HEK293 (cell line): ENCODE data around the gene NFKBIA.
"Not testable (repeated sequence)": the region's sequence is repeated elsewhere in the genome, so short reads cannot be mapped to it uniquely, and the experiment has no call there.

Experiments
- CTCF ChIA-PET: fragments of 350-600 bp; formaldehyde crosslinking; extraction: SDS; loops from one replicate; lab custom pipeline; 2021; ENCODE audit warnings: antibody characterized with exemption; lab: Yijun Ruan, JAX
- POLR2A ChIA-PET: fragments of 300-600 bp; formaldehyde crosslinking; extraction: SDS; loops from one replicate; lab custom pipeline; 2020; ENCODE audit warnings: antibody characterized with exemption, inconsistent platforms; lab: Yijun Ruan, JAX
- H3K27ac ChIP-seq: fragments of 200-500 bp; sonication (Bioruptor generic); 2 replicates; pipeline ENCODE4 v1.5.1; 2014; ENCODE audit warnings: low read depth, low read length, control low read depth, inconsistent platforms; ENCODE audit errors: extremely low read depth
- H3K36me3 ChIP-seq, 2 experiments: fragments of 200-500 bp in 1 of 2; sonication (Bioruptor generic) in 1 of 2; 1 replicate in 1 of 2; 2 replicates in 1 of 2; pipeline ENCODE4 v1.5.1; 2014 to 2017; ENCODE audit warnings: inconsistent platforms in 2 of 2, low read length in 2 of 2; ENCODE audit not compliant: control insufficient read depth in 2 of 2, insufficient read depth in 1 of 2
- H3K4me1 ChIP-seq: fragments of 200-500 bp; sonication (Bioruptor generic); 2 replicates; pipeline ENCODE4 v1.5.1; 2014; ENCODE audit warnings: mild to moderate bottlenecking, low read length, inconsistent platforms; ENCODE audit not compliant: control insufficient read depth, insufficient read depth
- H3K4me3 ChIP-seq: 2 replicates; pipeline ENCODE4 v1.5.1; 2011; ENCODE audit warnings: low read depth, mild to moderate bottlenecking, control low read depth, low read length, moderate library complexity
- H3K9me3 ChIP-seq: fragments of 200-500 bp; sonication (Bioruptor generic); 2 replicates; pipeline ENCODE4 v1.5.1; 2014; ENCODE audit warnings: low read depth, low read length, inconsistent platforms; ENCODE audit not compliant: control insufficient read depth, insufficient read depth
- KLF16 ChIP-seq: fragments of 450-650 bp; formaldehyde crosslinking; IDR thresholded peaks from 2 replicates; pipeline ENCODE4 v1.5.1; 2017; ENCODE audit warnings: missing biosample characterization, missing genetic modification characterization
- KLF7 ChIP-seq: fragments of 450-650 bp; formaldehyde crosslinking; IDR thresholded peaks from 2 replicates; pipeline ENCODE4 v1.5.1; 2016; ENCODE audit warnings: missing biosample characterization, missing genetic modification characterization, borderline replicate concordance
- SP7 ChIP-seq: fragments of 450-650 bp; formaldehyde crosslinking; IDR thresholded peaks from 2 replicates; pipeline ENCODE4 v1.5.1; 2016; ENCODE audit warnings: missing biosample characterization, missing genetic modification characterization
- YY2 ChIP-seq: fragments of 450-650 bp; formaldehyde crosslinking; IDR thresholded peaks from 2 replicates; pipeline ENCODE4 v1.5.1; 2016; ENCODE audit warnings: missing biosample characterization, missing genetic modification characterization
- ZNF157 ChIP-seq: fragments of 450-650 bp; formaldehyde crosslinking; IDR thresholded peaks from 2 replicates; pipeline ENCODE4 v1.5.1; 2016; ENCODE audit warnings: missing biosample characterization, missing genetic modification characterization
- ZNF239 ChIP-seq: fragments of 450-650 bp; formaldehyde crosslinking; IDR thresholded peaks from 2 replicates; pipeline ENCODE4 v1.5.1; 2016; ENCODE audit warnings: missing biosample characterization, missing genetic modification characterization
- ZNF391 ChIP-seq: fragments of 450-650 bp; formaldehyde crosslinking; IDR thresholded peaks from 2 replicates; pipeline ENCODE4 v1.5.1; 2016; ENCODE audit warnings: low read depth, missing biosample characterization, missing genetic modification characterization, borderline replicate concordance
- ZNF426 ChIP-seq: fragments of 450-650 bp; formaldehyde crosslinking; IDR thresholded peaks from 2 replicates; pipeline ENCODE4 v1.5.1; 2017; ENCODE audit warnings: missing biosample characterization, missing genetic modification characterization, mild to moderate bottlenecking, inconsistent platforms, moderate library complexity
- ZNF48 ChIP-seq: fragments of 450-650 bp; formaldehyde crosslinking; IDR thresholded peaks from 2 replicates; pipeline ENCODE4 v1.5.1; 2016; ENCODE audit warnings: missing biosample characterization, missing genetic modification characterization
- ZNF501 ChIP-seq: fragments of 450-650 bp; formaldehyde crosslinking; IDR thresholded peaks from 2 replicates; pipeline ENCODE4 v1.5.1; 2016; ENCODE audit warnings: missing biosample characterization, missing genetic modification characterization
- ZNF514 ChIP-seq: fragments of 450-650 bp; formaldehyde crosslinking; IDR thresholded peaks from 2 replicates; pipeline ENCODE4 v1.5.1; 2016; ENCODE audit warnings: missing biosample characterization, missing genetic modification characterization
- ZNF707 ChIP-seq: fragments of 450-650 bp; formaldehyde crosslinking; IDR thresholded peaks from 2 replicates; pipeline ENCODE4 v1.5.1; 2016; ENCODE audit warnings: missing biosample characterization, missing genetic modification characterization
- TF ChIP-seq, protein P1 (sequence below): fragments of 450-650 bp; formaldehyde crosslinking; IDR thresholded peaks from 2 replicates; pipeline ENCODE4 v1.5.1; 2017; ENCODE audit warnings: missing biosample characterization, missing genetic modification characterization
- TF ChIP-seq, protein P2 (sequence below): fragments of 450-650 bp; formaldehyde crosslinking; IDR thresholded peaks from 2 replicates; pipeline ENCODE4 v1.5.1; 2016; ENCODE audit warnings: missing biosample characterization, missing genetic modification characterization
- TF ChIP-seq, protein P3 (sequence below): fragments of 450-650 bp; formaldehyde crosslinking; IDR thresholded peaks from 2 replicates; pipeline ENCODE4 v1.5.1; 2017; ENCODE audit warnings: missing biosample characterization, missing genetic modification characterization

Gene NFKBIA

DNA sequence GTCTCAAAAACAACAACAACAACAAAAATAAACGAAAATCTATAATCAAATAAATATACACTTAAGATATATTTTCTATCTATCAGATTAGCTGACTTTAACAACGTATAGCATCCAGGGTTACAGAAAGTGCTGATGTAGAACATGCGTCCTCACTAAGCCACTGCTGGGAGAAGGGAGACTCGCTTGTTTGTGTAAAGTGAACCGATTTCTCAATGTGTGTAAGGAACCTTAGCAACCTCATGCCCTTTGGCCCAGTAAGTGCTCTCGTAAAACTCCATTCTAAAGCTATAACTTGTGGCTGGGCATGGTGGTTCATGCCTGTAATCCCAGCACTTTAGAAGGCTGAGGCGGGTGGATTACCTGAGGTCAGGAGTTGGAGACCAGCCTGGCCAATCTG is 23.8 kb downstream of the NFKBIA start (continued):
- no peak for TF ChIP-seq ZNF157
- TF ChIP-seq, all 188 proteins: peak for 3

DNA sequence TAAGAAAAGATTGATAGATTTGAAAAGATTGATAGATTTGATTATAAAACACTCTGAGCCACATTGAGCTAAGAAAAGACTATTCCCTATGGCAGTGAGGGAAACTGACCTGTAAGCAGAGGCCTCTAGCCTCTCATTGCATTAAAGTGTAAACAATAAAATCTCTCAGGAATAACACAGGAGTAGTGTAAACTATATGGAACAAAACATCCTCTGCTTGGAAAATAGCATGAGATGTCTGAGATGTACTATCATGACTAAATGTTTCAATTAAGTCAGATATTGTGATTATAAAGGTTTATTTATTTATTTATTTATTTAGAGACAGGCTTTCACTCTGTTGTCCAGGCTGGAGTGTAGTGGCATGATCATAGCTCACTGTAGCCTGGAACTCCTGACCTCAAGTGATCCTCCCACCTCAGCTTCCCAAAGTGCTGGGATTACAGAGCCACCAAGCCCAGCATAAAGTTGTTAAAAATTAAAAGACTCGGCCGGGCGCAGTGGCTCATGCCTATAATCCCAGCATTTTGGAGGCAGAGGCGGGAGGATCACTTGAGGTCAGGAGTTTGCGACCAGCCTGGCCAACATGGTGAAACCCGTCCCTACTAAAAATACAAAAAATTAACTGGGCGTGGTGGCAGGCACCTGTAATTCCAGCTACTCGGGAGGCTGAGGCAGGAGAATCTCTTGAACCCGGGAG is 25.2 kb downstream of the NFKBIA start:
- H3K4me1 ChIP-seq, H3K27ac ChIP-seq, H3K9me3 ChIP-seq, H3K4me3 ChIP-seq, H3K36me3 ChIP-seq, POLR2A ChIA-PET: not testable (repeated sequence)
- CTCF ChIA-PET = interaction anchor here (0.6 to 1.0 kb wide), 3 partner anchors 15 to 523 kb away, joined by 3 to 4 read pairs (median 4); no protein-coding TSS in a partner anchor

DNA sequence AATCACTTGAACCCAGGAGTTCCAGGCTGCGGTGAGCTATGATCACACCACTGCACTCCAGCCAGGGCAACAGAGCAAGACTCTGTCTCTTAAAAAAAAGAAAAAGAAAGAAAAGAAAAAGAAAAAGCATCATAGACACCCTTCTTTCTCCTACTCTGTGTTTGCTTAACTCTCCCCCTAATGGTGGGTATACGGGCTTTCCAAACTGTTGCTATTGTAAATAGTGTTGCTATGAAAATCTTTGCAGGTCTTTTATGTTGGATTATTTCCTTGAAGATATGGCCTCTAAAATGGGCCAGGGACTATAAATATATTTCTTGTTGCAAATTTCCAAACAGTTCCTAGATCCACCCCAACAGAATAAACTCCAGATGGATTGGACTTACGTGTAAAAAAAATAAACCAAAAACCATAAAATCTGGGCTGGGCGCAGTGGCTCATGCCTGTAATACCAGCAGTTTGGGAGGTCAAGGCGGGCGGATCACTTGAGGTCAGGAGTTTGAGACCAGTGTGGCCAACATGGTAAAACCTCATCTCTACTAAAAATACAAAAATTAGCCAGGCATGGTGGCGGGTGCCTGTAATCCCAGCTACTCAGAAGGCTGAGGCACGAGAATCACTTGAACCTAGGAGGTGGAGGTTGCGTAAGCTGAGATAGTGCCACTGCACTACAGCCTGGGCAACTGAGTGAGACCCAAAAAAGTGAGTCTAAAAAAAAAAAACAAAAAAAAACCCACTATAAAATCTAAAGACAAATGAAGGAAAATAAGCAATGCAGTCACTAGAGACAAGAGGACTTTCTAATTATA is 25.9 kb downstream of the NFKBIA start:
- no peaks in the 10 kb centered on the region for H3K9me3 ChIP-seq
- TF ChIP-seq KLF7 (tag by site-specific recombination) (no peak), ZNF48 (tag by site-specific recombination) (no peak), ZNF391 (tag by site-specific recombination) (no peak), ZNF514 (tag by site-specific recombination) (no peak), ZNF707 (tag by site-specific recombination) (no peak), ZNF239 (tag by site-specific recombination) (no peak), ZNF426 (tag by site-specific recombination) (no peak), ZNF501 (tag by site-specific recombination) (no peak), YY2 (no peak), KLF16 (tag by site-specific recombination) (no peak), SP7 (tag by site-specific recombination) (no peak)
- TF ChIP-seq, protein P1, sequence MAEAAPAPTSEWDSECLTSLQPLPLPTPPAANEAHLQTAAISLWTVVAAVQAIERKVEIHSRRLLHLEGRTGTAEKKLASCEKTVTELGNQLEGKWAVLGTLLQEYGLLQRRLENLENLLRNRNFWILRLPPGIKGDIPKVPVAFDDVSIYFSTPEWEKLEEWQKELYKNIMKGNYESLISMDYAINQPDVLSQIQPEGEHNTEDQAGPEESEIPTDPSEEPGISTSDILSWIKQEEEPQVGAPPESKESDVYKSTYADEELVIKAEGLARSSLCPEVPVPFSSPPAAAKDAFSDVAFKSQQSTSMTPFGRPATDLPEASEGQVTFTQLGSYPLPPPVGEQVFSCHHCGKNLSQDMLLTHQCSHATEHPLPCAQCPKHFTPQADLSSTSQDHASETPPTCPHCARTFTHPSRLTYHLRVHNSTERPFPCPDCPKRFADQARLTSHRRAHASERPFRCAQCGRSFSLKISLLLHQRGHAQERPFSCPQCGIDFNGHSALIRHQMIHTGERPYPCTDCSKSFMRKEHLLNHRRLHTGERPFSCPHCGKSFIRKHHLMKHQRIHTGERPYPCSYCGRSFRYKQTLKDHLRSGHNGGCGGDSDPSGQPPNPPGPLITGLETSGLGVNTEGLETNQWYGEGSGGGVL (tag by site-specific recombination) = no peak
- TF ChIP-seq, protein P2, sequence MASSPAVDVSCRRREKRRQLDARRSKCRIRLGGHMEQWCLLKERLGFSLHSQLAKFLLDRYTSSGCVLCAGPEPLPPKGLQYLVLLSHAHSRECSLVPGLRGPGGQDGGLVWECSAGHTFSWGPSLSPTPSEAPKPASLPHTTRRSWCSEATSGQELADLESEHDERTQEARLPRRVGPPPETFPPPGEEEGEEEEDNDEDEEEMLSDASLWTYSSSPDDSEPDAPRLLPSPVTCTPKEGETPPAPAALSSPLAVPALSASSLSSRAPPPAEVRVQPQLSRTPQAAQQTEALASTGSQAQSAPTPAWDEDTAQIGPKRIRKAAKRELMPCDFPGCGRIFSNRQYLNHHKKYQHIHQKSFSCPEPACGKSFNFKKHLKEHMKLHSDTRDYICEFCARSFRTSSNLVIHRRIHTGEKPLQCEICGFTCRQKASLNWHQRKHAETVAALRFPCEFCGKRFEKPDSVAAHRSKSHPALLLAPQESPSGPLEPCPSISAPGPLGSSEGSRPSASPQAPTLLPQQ (tag by site-specific recombination) = no peak
- TF ChIP-seq, protein P3, sequence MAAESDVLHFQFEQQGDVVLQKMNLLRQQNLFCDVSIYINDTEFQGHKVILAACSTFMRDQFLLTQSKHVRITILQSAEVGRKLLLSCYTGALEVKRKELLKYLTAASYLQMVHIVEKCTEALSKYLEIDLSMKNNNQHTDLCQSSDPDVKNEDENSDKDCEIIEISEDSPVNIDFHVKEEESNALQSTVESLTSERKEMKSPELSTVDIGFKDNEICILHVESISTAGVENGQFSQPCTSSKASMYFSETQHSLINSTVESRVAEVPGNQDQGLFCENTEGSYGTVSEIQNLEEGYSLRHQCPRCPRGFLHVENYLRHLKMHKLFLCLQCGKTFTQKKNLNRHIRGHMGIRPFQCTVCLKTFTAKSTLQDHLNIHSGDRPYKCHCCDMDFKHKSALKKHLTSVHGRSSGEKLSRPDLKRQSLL = no peak
- H3K4me3 ChIP-seq = no peak overlapping the region
- POLR2A ChIA-PET = no interaction called here
- H3K27ac ChIP-seq = no peak overlapping the region
- H3K4me1 ChIP-seq = no peaks in the 10 kb centered on the region
- CTCF ChIA-PET = interaction anchor here (0.7 to 1.0 kb wide), 2 partner anchors 14 to 523 kb away, joined by 4 read pairs; no protein-coding TSS in a partner anchor
- H3K36me3 ChIP-seq = no peaks in the 10 kb centered on the region
